ELF-1 (cell line): Measurements from ENCODE around the gene PCDHGC3.

Source experiments
- DNase-seq: peaks from one replicate; pipeline ENCODE4 v3.0.0-alpha.2; 2016; ENCODE audit warnings: low read depth, low spot score

The PCDHGC3 gene

DNA sequence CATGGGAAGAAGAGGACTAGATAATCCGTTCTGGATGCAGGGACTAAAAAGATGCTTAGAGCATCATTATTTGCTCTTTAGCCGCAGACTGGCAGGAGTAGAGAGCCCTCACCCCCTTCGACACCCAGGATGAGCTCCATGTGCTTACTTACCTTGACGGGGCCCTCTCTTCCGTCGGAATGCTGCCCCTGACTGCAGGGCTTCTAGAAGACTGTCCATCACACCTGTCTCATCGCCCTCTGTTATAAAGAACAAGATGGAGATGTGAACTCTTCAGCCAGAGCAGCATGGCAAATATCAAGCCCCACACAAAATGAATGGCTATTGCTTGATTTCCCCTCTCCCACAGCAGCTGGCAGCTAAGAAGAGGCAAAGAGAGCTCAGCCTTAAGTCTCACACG is 48.2 kb downstream of the PCDHGC3 start:
- DNase-seq, result no peak

- peak; percentile 100 for DNase-seq
These were observed 49.1 kb downstream of the PCDHGC3 start for GRCh38 chr5:141524604-141525597.

DNA sequence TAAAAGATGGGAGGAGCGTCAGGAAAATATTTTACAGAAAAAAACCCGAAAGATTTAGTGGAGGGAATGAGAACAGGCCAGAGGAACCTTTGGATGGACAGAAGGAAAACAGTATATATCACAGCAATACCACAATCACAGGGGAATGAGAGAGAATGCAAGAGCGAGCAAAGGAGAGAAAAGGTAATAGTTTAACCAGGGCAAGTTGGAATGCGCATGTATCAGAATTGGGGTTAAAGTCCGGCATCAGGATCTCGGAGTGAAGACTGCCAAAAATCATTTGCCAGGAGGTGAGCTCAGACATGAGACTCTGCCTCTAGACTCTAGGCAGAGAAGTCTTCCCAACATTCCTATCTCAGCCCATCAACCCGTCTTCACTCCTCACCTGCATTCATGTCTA is 49.9 kb downstream of the PCDHGC3 start:
- no peak for DNase-seq

DNA sequence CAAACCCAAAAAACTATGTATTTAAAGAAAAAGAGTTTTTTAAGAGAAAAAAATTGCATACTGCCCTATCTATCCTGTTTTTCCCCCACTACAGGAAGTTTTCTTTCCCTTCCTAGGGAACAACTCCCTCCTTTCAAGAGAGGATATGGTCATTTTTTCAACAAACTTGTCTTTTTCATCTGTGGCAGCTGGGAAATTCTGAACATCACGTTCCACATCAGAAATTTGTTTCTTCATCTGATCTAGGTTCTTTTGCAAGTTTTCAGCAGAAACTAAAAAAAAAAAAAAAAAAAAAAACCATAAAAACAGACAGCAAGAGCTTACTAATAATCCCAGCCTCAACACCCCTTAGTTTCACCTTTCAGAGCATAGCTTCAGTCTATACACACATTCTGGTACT is 51.7 kb downstream of the PCDHGC3 start:
- DNase-seq, result no peak
